ENCODE data around the gene SLC5A4. TPM values are rescaled to one million over a fixed set of nuclear protein-coding genes. Genes with fewer than 3 reads are reported as not detected.

The SLC5A4 gene
- total and polyA plus RNA-seq, 2 donors from 2014 or later: 2.0 TPM; not detected in 1

DNA sequence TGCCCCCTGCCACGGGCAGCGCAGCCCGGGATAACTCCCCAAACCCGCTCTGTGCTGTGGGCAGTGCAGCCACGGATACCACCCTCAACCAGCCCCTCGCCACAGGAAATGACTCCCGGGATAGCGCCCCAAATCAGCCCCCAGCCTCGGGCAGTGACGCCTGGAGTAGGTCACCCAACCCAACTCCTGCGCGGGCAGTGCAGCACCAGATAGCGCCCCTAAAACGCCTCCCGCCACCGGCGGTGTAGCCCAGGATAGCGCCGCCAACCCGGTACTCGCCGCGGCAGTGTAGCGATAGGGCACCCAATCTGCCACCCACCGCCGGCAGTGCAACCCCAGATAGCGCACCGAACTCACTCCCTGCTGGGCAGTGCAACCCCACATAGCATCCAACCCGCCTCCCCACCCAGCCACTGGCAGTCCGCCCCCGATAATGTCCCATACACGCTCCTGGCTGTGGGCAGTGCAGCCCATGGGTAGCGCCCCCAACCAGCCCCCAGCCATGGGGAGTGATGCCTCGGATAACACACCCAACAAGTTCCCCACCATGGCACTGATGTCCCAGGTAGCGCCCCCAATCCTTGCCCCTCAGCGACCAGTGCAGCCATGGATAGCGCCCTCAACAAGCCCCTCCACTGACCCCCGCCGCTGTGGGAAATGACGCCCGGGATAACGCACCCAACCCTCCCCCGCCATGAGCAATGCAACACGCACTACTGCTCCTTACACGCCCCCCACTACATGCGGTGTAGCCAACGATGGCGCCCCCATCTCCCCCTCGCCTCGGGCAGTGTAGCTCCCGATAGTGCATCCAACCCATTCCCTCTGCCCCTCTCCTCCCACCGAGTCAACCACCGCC, 51.7 kb downstream of the SLC5A4 start:
- H3K4me3 ChIP-seq (ENCODE audit: low read length in 3 of 3): peak overlapping the region in 1 of 3 donors; percentile 27
- DNase-seq (peak in 2 of 5 donors; percentile 24 to 48), FAIRE-seq (no peak)
- TF ChIP-seq, protein P1, sequence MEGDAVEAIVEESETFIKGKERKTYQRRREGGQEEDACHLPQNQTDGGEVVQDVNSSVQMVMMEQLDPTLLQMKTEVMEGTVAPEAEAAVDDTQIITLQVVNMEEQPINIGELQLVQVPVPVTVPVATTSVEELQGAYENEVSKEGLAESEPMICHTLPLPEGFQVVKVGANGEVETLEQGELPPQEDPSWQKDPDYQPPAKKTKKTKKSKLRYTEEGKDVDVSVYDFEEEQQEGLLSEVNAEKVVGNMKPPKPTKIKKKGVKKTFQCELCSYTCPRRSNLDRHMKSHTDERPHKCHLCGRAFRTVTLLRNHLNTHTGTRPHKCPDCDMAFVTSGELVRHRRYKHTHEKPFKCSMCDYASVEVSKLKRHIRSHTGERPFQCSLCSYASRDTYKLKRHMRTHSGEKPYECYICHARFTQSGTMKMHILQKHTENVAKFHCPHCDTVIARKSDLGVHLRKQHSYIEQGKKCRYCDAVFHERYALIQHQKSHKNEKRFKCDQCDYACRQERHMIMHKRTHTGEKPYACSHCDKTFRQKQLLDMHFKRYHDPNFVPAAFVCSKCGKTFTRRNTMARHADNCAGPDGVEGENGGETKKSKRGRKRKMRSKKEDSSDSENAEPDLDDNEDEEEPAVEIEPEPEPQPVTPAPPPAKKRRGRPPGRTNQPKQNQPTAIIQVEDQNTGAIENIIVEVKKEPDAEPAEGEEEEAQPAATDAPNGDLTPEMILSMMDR (IDR thresholded peaks at IDR 0.05; ENCODE audit: borderline replicate concordance, extremely low read depth, insufficient read depth): no peak
- no peaks in the 10 kb centered on the region for H3K27me3 ChIP-seq (ENCODE audit: control insufficient read depth, insufficient read depth, low read length)
- H3K9me3 ChIP-seq (ENCODE audit: control insufficient read depth in 2 of 3, insufficient read depth in 1 of 3, low read length in 3 of 3): no peaks in the 10 kb centered on the region
- H3K9ac ChIP-seq (ENCODE audit: low read length in 3 of 3): no peak overlapping the region
- peaks cover 0 to 5% (median 0%) of the 10 kb centered on the region in 3 donors for H3K4me1 ChIP-seq (ENCODE audit: control insufficient read depth in 2 of 3, insufficient read depth in 2 of 3, low read depth in 1 of 3, low read length in 3 of 3)
- H3K36me3 ChIP-seq (ENCODE audit: control insufficient read depth in 2 of 3, insufficient read depth in 3 of 3, low read length in 3 of 3): no peaks in the 10 kb centered on the region
- intact Hi-C loops (cut with DNase I): no loop called here
- H3K27ac ChIP-seq (ENCODE audit: low read depth in 2 of 2, low read length in 2 of 2): no peak overlapping the region

- TF ChIP-seq, protein P1 (IDR thresholded peaks at IDR 0.05; ENCODE audit: borderline replicate concordance, extremely low read depth, insufficient read depth): peak; percentile 64
- Histone ChIP-seq H3K27ac (ENCODE audit: low read depth in 2 of 2, low read length in 2 of 2) (no peak overlapping the region), H3K4me1 (ENCODE audit: control insufficient read depth in 2 of 3, insufficient read depth in 2 of 3, low read depth in 1 of 3, low read length in 3 of 3) (peaks cover 0 to 5% (median 0%) of the 10 kb centered on the region in 3 donors), H3K36me3 (ENCODE audit: control insufficient read depth in 2 of 3, insufficient read depth in 3 of 3, low read length in 3 of 3) (no peaks in the 10 kb centered on the region), H3K4me3 (ENCODE audit: low read length in 3 of 3) (peak overlapping the region in 1 of 3 donors; percentile 27), H3K9me3 (ENCODE audit: control insufficient read depth in 2 of 3, insufficient read depth in 1 of 3, low read length in 3 of 3) (no peaks in the 10 kb centered on the region), H3K27me3 (ENCODE audit: control insufficient read depth, insufficient read depth, low read length) (no peaks in the 10 kb centered on the region), H3K9ac (ENCODE audit: low read length in 3 of 3) (no peak overlapping the region)
- DNase-seq: peak in 4 of 5 donors; percentile 74 to 85 (median 84)
- FAIRE-seq: no peak
- intact Hi-C loops (cut with DNase I): no loop called here
Observed at GRCh38 chr22:32202539-32203180, 52.5 kb downstream of the SLC5A4 start.

DNA sequence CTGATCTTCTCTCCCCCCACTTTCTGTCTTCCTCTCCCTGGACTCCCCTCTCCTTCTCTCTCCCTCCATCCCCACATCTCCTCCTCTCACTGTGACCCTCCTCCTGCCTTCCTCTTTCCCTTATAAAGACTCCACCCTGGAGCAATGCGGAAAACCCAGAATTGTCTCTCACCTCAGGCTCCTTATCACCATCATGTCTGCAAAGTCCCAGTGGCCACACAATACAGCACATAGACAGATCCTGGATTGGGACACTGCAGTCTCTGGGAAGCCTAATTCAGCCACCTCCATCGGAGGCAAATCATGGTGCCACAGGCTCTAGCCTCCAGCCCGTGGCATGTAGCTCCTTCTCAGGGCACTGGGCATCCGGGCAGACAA, 53.0 kb downstream of the SLC5A4 start:
- FAIRE-seq (no peak), DNase-seq (no peak)
- H3K36me3 ChIP-seq (ENCODE audit: control insufficient read depth in 2 of 3, insufficient read depth in 3 of 3, low read length in 3 of 3): no peaks in the 10 kb centered on the region
- no peak overlapping the region for H3K4me3 ChIP-seq (ENCODE audit: low read length in 3 of 3)
- intact Hi-C loops (cut with DNase I): no loop called here
- H3K27me3 ChIP-seq (ENCODE audit: control insufficient read depth, insufficient read depth, low read length): no peaks in the 10 kb centered on the region
- peaks cover 0 to 5% (median 0%) of the 10 kb centered on the region in 3 donors for H3K4me1 ChIP-seq (ENCODE audit: control insufficient read depth in 2 of 3, insufficient read depth in 2 of 3, low read depth in 1 of 3, low read length in 3 of 3)
- TF ChIP-seq, protein P1 (IDR thresholded peaks at IDR 0.05; ENCODE audit: borderline replicate concordance, extremely low read depth, insufficient read depth): no peak
- no peaks in the 10 kb centered on the region for H3K9me3 ChIP-seq (ENCODE audit: control insufficient read depth in 2 of 3, insufficient read depth in 1 of 3, low read length in 3 of 3)
- H3K9ac ChIP-seq (ENCODE audit: low read length in 3 of 3): no peak overlapping the region
- H3K27ac ChIP-seq (ENCODE audit: low read depth in 2 of 2, low read length in 2 of 2): no peak overlapping the region
